Fibroblast of skin of right biceps (primary cell): ENCODE measurements around the gene ATP6V0D1.
"Not testable (repeated sequence)": the region's sequence is repeated elsewhere in the genome, so short reads cannot be mapped to it uniquely, and the experiment has no call there.

Experiments
- DNase-seq: peaks from one replicate; pipeline ENCODE4 v3.0.0-alpha.2; 2013

Gene ATP6V0D1

GRCh38 chr16:67480833-67481560 is at the start of gene ATP6V0D1:
TSS of gene ATP6V0D1 (minus strand) at chr16:67481157. CDS start at chr16:67481086, 71 bp downstream.
- DNase-seq = peak; percentile 97

- peak; percentile 61 for DNase-seq
Measured at GRCh38 chr16:67530013-67530939, 49.3 kb upstream of the ATP6V0D1 start.

GRCh38 chr16:67529582-67530012 is 48.6 kb upstream of the ATP6V0D1 start:
- no peak for DNase-seq

- peak; percentile 36 for DNase-seq
Measured at GRCh38 chr16:67528870-67529581, 48.1 kb upstream of the ATP6V0D1 start.

- DNase-seq = peak; percentile 34
Measured at GRCh38 chr16:67528222-67528869, 47.4 kb upstream of the ATP6V0D1 start, which contains the start of gene RIPOR1. TSS of gene RIPOR1 (plus strand) at chr16:67528829. CDS start at chr16:67538447, 9,618 bp downstream.

GRCh38 chr16:67526149-67526791 is 45.3 kb upstream of the ATP6V0D1 start:
- DNase-seq = peak; percentile 48

- DNase-seq = peak; percentile 56
Measured at GRCh38 chr16:67525176-67525860, 44.4 kb upstream of the ATP6V0D1 start.

GRCh38 chr16:67521095-67521804 is 40.3 kb upstream of the ATP6V0D1 start:
- DNase-seq = peak; percentile 95

- no peak for DNase-seq
Measured at GRCh38 chr16:67519242-67519641, 38.3 kb upstream of the ATP6V0D1 start.

- DNase-seq = no peak
Measured at GRCh38 chr16:67518676-67519075, 37.7 kb upstream of the ATP6V0D1 start.

GRCh38 chr16:67517661-67518423 is 36.9 kb upstream of the ATP6V0D1 start:
- no peak for DNase-seq

- no peak for DNase-seq
Measured at GRCh38 chr16:67517155-67517445, 36.1 kb upstream of the ATP6V0D1 start.

GRCh38 chr16:67516296-67517154 is 35.6 kb upstream of the ATP6V0D1 start:
- DNase-seq = peak; percentile 79

GRCh38 chr16:67514382-67514828 is 33.4 kb upstream of the ATP6V0D1 start:
- DNase-seq = peak; percentile 78

GRCh38 chr16:67513892-67514291 is 32.9 kb upstream of the ATP6V0D1 start:
- DNase-seq = not testable (repeated sequence)

GRCh38 chr16:67509016-67509415 is 28.1 kb upstream of the ATP6V0D1 start:
- DNase-seq = no peak

GRCh38 chr16:67506468-67506867 is 25.5 kb upstream of the ATP6V0D1 start:
- DNase-seq = no peak

- DNase-seq = no peak
Measured at GRCh38 chr16:67504031-67505021, 23.4 kb upstream of the ATP6V0D1 start.
